Cortex of kidney (tissue), 1 donor: ENCODE data around the gene PARL.
A peak's percentile ranks its signal among the peaks of the same experiment; 100 is the strongest.

Experiments
- DNase-seq: peaks from one replicate; lab custom pipeline; 2025; lab: John Stamatoyannopoulos, UW

The PARL gene, protein sequence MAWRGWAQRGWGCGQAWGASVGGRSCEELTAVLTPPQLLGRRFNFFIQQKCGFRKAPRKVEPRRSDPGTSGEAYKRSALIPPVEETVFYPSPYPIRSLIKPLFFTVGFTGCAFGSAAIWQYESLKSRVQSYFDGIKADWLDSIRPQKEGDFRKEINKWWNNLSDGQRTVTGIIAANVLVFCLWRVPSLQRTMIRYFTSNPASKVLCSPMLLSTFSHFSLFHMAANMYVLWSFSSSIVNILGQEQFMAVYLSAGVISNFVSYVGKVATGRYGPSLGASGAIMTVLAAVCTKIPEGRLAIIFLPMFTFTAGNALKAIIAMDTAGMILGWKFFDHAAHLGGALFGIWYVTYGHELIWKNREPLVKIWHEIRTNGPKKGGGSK

DNA sequence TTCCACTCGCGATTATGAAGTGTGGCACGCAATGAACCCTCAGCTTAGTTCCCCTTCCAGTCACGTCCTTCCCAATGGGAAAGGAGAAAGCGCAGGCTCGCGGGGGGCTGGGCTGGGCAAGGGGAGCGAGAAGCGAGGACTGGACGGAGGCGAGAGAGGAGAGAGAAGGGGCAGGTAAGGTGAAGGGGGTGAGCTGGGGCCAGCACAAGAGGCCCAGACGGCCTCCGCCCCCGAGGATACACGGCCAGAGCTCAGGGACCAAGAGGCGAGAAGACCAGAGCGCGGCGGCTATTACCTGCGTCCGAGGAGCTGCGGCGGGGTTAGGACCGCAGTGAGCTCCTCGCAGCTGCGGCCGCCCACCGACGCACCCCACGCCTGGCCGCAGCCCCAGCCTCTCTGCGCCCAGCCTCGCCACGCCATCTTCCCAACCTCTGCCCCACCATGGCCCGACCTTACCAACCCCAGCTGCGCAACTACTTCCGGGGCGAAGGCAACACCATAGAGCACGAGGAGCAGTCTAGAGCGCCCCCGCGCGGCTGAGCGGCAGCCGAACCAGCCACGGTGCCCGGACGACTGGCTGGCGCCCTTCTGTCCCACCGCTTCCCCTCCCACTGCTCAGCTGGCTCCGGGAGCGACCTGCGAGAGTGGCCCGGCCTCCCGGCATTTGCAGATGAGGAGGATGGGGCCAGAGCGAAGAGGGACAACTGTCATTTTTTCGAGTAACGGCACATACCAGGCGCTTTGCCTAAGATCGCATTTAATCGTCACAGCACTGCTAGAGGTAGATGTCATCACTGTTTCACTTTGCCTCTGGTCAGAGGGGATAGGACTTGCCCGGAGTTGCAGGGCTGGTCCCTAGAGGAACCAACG lies at the start of gene PARL:
Gene PARL (minus strand): TSS at position 454 of the 870 bp plus-strand sequence. CDS start 34 bp downstream, at position 420.
- peak; percentile 18 for DNase-seq

GRCh38 chr3:183933160-183933559 lies 48.5 kb upstream of the PARL start:
- DNase-seq: no peak

- no peak for DNase-seq
Measured at GRCh38 chr3:183931881-183932280, 47.2 kb upstream of the PARL start.

- DNase-seq: no peak
Measured at GRCh38 chr3:183930086-183930485, 45.4 kb upstream of the PARL start.

GRCh38 chr3:183927059-183927458 lies 42.4 kb upstream of the PARL start:
- no peak for DNase-seq

GRCh38 chr3:183924956-183925355 lies 40.3 kb upstream of the PARL start:
- no peak for DNase-seq

DNA sequence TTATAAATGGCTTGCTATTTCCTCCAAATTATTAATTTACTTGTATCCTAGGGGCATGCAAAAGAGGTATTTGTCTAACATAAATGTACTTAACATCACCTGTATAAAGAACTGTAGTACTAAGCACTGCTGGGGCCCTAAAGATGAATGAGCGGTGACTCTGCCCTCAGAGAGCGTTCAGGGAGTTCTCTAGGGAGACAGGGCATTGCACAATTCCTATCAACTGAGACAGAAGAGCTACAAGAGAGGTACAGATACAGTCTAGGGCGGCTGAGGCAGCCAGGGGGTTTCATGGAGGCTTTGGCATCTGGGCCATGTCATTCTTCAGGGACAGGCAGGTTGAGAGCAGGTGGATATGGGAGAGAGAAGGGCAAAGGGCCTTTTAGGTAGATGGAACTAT lies 39.9 kb upstream of the PARL start:
- no peak for DNase-seq

GRCh38 chr3:183922421-183922820 lies 37.7 kb upstream of the PARL start:
- no peak for DNase-seq

- no peak for DNase-seq
Measured at GRCh38 chr3:183921096-183921495, 36.4 kb upstream of the PARL start.

- DNase-seq: no peak
Measured at GRCh38 chr3:183920416-183920815, 35.7 kb upstream of the PARL start.

DNA sequence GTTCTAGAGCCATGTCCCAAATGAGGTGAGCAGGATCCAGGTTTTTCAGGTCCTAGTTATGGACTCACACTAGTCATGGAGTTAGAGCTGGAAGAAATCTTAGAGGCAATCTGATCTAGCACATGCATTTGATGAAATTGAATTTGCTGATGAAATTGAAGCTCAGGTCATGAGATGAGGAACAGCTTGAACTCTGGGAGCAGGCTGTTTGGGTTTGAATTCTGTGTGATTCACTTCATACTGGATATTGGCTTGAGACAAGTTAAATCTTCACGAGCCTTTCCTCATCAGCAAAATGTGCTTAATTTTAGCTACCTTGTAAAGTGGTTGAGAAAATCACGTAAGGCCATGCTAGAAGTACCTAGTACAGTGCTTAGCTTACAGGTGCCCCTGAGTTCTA lies 33.5 kb upstream of the PARL start:
- DNase-seq: no peak

DNA sequence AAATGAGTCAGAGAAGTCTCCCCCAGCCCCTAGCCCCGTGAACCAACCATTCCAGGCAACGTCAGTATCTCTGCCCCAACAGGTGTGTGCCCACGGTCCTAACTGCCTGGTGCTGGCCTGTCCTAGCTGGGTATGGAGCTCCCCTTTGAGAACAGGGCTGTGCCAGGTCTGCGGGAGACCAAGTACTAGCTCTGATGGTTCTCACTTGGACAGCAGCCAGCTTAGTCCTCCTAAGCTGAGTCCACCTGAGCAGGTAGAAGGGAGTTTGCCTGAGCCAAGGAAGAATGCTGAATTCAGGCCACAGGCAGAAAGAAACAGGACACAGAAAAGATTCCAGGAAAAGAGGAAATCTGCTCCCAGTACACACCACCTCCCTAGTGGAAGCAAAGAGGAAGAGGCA lies 33.1 kb upstream of the PARL start:
- DNase-seq: no peak

- DNase-seq: no peak
Measured at GRCh38 chr3:183914856-183915255, 30.2 kb upstream of the PARL start.

DNA sequence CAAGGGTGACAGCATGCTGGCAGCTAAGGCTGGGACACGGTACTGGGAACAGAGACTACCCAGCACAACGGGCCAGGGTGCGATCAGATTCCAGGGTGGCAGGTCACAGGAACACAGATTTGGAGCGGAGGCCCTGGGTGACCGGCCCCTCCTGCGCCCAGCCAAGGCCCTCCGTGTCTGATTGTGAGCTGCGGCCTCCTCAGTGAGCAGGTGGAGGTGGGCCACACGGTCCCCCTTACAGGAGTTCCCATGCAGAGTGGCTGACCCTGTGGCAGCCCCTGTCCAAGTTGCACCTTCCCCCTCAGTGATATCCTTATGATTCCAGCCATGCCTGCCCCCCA lies 28.9 kb upstream of the PARL start:
- no peak for DNase-seq

GRCh38 chr3:183912895-183913579 lies 28.4 kb upstream of the PARL start:
- no peak for DNase-seq

- DNase-seq: no peak
Measured at GRCh38 chr3:183911763-183912506, 27.3 kb upstream of the PARL start.

DNA sequence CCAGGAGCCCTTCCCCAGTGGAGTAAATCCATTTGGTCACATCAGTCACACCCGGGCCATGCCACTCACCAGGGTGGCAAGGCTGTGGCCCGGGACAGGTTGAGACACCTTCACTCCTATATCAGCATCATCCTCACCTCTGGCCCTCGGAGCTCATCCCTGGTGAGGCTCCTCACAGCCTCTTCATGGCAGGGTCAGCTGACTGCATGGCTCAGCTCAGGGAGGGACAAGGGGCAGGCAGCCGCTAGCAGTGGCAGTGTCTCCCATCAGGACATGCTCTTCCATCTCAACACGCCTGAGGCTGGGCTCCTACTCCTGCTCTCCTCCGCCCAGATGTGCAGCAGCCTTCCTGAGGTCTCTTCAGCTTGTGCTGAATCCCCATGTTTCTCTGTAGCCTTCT lies 26.4 kb upstream of the PARL start:
- no peak for DNase-seq

- no peak for DNase-seq
Measured at GRCh38 chr3:183909030-183909600, 24.4 kb upstream of the PARL start.

DNA sequence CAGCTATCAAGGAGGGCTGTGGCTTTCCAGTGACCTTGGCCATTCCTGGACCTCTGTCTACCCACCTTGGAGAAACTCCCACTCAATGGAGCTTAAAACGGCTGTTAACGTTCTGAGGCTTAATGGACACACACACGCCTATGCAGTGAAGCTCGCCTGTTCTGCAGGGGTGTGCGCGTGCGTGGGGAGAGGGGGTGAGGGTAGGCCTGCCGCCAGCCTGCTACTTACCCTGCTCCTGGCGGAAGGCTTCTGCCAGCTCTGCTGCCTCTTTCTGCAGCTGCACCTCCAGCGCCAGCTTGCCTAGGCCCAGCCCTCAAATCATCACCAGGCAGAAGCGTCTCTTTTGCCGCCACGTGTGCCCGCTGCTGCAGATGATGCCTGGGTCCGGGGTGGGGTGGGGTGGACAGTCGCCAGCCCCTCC lies 23.2 kb upstream of the PARL start:
- no peak for DNase-seq

GRCh38 chr3:183907176-183907575 lies 22.5 kb upstream of the PARL start:
- no peak for DNase-seq

DNA sequence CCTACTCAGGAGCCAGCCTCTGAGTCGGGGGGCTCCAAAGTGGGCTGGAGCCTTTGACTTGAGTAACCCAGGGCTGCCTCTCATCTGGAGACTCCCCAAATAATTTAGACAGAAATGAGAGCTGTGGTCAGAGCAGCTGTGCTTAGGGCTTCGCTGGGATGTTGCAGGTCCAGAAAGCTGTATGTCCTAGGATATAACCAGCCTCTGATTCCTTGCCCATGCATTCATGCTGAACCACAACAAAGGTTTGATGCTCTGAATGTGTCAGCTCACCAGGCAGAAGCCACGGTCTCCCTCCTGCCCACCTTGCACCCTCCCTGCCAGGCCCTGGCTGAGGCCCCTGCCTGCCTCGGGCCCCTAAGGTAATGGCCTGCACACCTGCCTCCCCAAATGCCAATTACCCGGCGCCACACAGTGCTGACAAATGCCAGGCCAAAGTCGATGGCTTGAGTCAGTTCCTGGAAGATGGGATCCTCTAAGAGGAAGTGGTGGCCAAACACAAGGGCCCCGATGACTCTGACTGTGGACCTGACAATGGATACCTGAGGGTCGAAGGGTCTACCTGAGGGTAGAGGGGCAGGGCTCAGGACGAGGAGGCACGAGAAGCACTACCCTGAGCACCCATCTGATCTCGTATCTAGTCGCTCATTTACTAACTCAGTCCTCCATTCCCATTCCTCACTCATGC lies 21.7 kb upstream of the PARL start:
- no peak for DNase-seq
